ENCODE data around the gene NKIRAS1.
"Not testable (repeated sequence)": the region's sequence is repeated elsewhere in the genome, so short reads cannot be mapped to it uniquely, and the experiment has no call there.

NKIRAS1 gene

DNA sequence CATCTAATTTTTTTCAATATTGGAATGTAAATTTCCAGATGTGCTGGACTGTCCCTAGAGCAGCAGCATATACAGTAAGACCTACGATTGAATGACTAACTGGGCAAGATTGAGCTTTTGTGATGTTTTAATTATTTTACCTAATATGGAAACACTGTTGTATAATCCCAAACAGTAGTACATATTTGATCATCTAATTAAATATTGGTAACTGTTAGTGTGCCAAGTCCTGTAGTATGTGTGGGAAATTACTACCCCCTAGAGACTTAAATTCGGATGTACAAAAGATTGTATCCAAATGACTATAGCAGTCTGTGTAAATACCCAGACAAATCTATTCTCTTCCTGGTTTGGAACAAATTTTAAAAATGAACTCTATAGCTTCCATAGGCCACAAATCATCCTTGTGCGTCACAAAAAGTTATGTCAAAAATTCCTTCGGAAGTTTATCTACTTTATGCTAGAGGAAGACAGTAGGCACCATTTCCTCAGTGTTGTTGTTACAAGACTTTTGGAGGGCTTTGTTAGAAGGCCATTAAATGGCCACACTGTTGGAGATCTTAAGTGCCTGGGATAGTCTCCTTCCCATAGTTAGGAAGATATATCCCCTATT is 41.6 kb downstream of the NKIRAS1 start:
- Histone ChIP-seq H3K9me3 (ENCODE audit: control insufficient read depth in 1 of 2, low read length in 2 of 2) (no peaks in the 10 kb centered on the region), H3K27ac (ENCODE audit: low read depth, low read length) (no peak overlapping the region), H3K36me3 (ENCODE audit: control insufficient read depth in 1 of 2, insufficient read depth in 2 of 2, low read length in 2 of 2) (peaks cover 0 to 2% of the 10 kb centered on the region in 2 donors), H3K9ac (ENCODE audit: low read depth in 1 of 2, low read length in 2 of 2) (no peak overlapping the region), H3K4me3 (ENCODE audit: low read depth in 1 of 2, low read length in 2 of 2) (no peak overlapping the region), H3K4me1 (ENCODE audit: control insufficient read depth in 1 of 2, insufficient read depth in 2 of 2, low read length in 2 of 2) (peaks cover 0 to 6% of the 10 kb centered on the region in 2 donors), H3K27me3 (ENCODE audit: control insufficient read depth in 1 of 2, insufficient read depth in 2 of 2, low read length in 2 of 2) (no peaks in the 10 kb centered on the region)

DNA sequence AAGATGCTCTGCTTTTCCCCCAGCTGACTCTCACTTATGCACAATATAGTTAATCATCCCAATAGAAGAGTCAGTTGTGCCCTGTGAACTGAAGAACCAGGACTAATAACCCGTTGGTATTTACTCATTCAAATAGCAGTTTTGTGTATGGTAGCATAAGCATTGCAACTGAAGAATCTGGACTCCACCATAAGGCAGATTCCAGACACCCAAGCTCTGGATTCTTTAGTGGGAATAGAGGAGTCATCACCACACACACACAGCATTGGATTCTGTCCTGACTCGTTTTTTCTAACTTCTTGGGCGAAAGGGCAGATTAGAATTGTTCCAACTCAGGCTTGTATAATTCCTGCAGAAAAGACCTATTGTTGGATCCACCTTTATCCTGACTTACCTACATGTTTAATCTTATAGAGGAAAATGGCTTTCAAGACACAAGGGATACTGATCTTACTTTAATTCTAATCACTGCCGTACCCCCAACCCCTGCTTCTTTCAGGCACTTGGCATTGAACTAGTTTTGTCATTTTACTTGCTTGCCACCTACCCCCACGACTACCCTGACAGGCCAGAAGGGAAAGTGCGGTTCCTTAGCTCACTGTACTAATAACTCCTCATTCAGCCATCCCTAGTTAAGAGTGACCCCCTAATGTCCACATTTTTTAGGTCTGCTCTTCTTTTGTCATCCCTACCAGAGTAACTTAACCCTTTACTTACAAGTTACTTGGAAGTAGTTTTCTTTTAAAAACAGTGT is 42.3 kb downstream of the NKIRAS1 start:
- peaks cover 0 to 6% of the 10 kb centered on the region in 2 donors for H3K4me1 ChIP-seq (ENCODE audit: control insufficient read depth in 1 of 2, insufficient read depth in 2 of 2, low read length in 2 of 2)

DNA sequence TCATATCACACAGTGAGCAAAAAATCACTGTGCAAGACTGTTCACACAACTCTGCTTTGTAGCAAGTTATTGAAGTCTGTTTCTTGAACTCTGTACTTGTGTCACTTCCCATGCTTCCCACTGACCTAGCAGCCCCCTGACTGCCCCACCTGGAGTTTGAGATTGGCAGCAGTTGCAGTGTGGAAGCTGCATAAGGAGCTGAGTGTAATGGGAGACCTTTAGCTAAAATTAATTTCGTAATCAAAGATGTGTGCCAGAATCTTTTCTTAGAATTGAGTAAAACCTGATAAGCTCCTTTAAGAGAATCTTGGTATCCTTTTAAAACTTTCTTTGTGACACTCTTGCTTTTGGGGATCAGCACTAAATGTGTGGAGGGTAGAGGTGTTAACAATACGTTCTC is 42.8 kb downstream of the NKIRAS1 start:
- Histone ChIP-seq H3K9ac (ENCODE audit: low read depth in 1 of 2, low read length in 2 of 2) (no peak overlapping the region), H3K27me3 (ENCODE audit: control insufficient read depth in 1 of 2, insufficient read depth in 2 of 2, low read length in 2 of 2) (no peaks in the 10 kb centered on the region), H3K4me1 (ENCODE audit: control insufficient read depth in 1 of 2, insufficient read depth in 2 of 2, low read length in 2 of 2) (peaks cover 0 to 6% of the 10 kb centered on the region in 2 donors), H3K27ac (ENCODE audit: low read depth, low read length) (no peak overlapping the region), H3K4me3 (ENCODE audit: low read depth in 1 of 2, low read length in 2 of 2) (no peak overlapping the region), H3K36me3 (ENCODE audit: control insufficient read depth in 1 of 2, insufficient read depth in 2 of 2, low read length in 2 of 2) (no peaks in the 10 kb centered on the region), H3K9me3 (ENCODE audit: control insufficient read depth in 1 of 2, low read length in 2 of 2) (no peaks in the 10 kb centered on the region)

More for the DNA sequence above, 42.3 kb downstream of the NKIRAS1 start:
- Histone ChIP-seq H3K36me3 (ENCODE audit: control insufficient read depth in 1 of 2, insufficient read depth in 2 of 2, low read length in 2 of 2) (peaks cover 0 to under 1% of the 10 kb centered on the region in 2 donors), H3K27ac (ENCODE audit: low read depth, low read length) (no peak overlapping the region), H3K9me3 (ENCODE audit: control insufficient read depth in 1 of 2, low read length in 2 of 2) (no peaks in the 10 kb centered on the region), H3K27me3 (ENCODE audit: control insufficient read depth in 1 of 2, insufficient read depth in 2 of 2, low read length in 2 of 2) (no peaks in the 10 kb centered on the region), H3K9ac (ENCODE audit: low read depth in 1 of 2, low read length in 2 of 2) (no peak overlapping the region), H3K4me3 (ENCODE audit: low read depth in 1 of 2, low read length in 2 of 2) (no peak overlapping the region)

DNA sequence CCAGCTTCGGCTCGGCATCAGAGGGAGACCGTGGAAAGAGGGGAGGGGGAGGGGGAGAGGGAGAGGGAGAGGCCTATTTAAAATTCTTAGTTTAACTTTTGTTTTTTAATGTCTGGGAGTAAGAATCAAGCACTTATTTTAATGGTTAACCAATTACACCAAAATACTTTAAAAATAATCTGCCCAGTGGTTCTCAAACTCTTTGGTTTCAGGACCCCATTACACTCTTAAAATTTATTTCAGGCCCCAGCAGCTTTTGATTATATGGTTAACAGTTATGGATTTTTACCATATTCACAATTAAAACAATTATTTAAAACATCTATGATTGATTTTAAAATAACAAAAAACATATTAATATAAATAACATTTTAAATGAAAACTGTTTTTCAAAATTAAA is 44.5 kb downstream of the NKIRAS1 start:
- no peaks in the 10 kb centered on the region for H3K27me3 ChIP-seq (ENCODE audit: control insufficient read depth in 1 of 2, insufficient read depth in 2 of 2, low read length in 2 of 2)
- peaks cover 0 to 8% of the 10 kb centered on the region in 2 donors for H3K4me1 ChIP-seq (ENCODE audit: control insufficient read depth in 1 of 2, insufficient read depth in 2 of 2, low read length in 2 of 2)
- no peak overlapping the region for H3K4me3 ChIP-seq (ENCODE audit: low read depth in 1 of 2, low read length in 2 of 2)
- no peak overlapping the region for H3K27ac ChIP-seq (ENCODE audit: low read depth, low read length)
- no peaks in the 10 kb centered on the region for H3K9me3 ChIP-seq (ENCODE audit: control insufficient read depth in 1 of 2, low read length in 2 of 2)
- H3K9ac ChIP-seq (ENCODE audit: low read depth in 1 of 2, low read length in 2 of 2) = no peak overlapping the region
- H3K36me3 ChIP-seq (ENCODE audit: control insufficient read depth in 1 of 2, insufficient read depth in 2 of 2, low read length in 2 of 2) = no peaks in the 10 kb centered on the region

DNA sequence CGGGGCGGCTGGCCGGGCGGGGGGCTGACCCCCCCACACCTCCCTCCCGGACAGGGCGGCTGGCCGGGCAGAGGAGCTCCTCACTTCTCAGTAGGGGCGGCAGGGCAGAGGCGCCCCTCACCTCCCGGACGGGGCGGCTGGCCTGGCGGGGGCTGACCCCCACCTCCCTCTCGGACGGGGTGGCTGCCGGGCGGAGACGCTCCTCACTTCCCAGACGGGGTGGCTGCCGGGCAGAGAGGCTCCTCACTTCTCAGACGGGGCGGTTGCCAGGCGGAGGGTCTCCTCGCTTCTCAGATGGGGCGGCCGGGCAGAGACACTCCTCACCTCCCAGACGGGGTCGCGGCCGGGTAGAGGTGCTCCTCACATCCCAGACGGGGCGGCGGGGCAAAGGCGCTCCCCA is 45.4 kb downstream of the NKIRAS1 start:
- not testable (repeated sequence) for H3K4me3 ChIP-seq (ENCODE audit: low read depth in 1 of 2, low read length in 2 of 2); H3K36me3 ChIP-seq (ENCODE audit: control insufficient read depth in 1 of 2, insufficient read depth in 2 of 2, low read length in 2 of 2); H3K9me3 ChIP-seq (ENCODE audit: control insufficient read depth in 1 of 2, low read length in 2 of 2); H3K27me3 ChIP-seq (ENCODE audit: control insufficient read depth in 1 of 2, insufficient read depth in 2 of 2, low read length in 2 of 2); H3K4me1 ChIP-seq (ENCODE audit: control insufficient read depth in 1 of 2, insufficient read depth in 2 of 2, low read length in 2 of 2); H3K9ac ChIP-seq (ENCODE audit: low read depth in 1 of 2, low read length in 2 of 2); H3K27ac ChIP-seq (ENCODE audit: low read depth, low read length)

DNA sequence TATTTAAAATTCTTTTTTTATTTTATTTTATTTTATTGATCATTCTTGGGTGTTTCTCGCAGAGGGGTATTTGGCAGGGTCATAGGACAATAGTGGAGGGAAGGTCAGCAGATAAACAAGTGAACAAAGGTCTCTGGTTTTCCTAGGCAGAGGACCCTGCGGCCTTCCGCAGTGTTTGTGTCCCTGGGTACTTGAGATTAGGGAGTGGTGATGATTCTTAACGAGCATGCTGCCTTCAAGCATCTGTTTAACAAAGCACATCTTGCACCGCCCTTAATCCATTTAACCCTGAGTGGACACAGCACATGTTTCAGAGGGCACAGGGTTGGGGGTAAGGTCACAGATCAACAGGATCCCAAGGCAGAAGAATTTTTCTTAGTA is 46.1 kb downstream of the NKIRAS1 start:
- not testable (repeated sequence) for H3K36me3 ChIP-seq (ENCODE audit: control insufficient read depth in 1 of 2, insufficient read depth in 2 of 2, low read length in 2 of 2); H3K27me3 ChIP-seq (ENCODE audit: control insufficient read depth in 1 of 2, insufficient read depth in 2 of 2, low read length in 2 of 2); H3K4me3 ChIP-seq (ENCODE audit: low read depth in 1 of 2, low read length in 2 of 2); H3K9me3 ChIP-seq (ENCODE audit: control insufficient read depth in 1 of 2, low read length in 2 of 2); H3K9ac ChIP-seq (ENCODE audit: low read depth in 1 of 2, low read length in 2 of 2); H3K27ac ChIP-seq (ENCODE audit: low read depth, low read length)
- peaks cover 7 to 10% of the 10 kb centered on the region in 2 donors for H3K4me1 ChIP-seq (ENCODE audit: control insufficient read depth in 1 of 2, insufficient read depth in 2 of 2, low read length in 2 of 2)

DNA sequence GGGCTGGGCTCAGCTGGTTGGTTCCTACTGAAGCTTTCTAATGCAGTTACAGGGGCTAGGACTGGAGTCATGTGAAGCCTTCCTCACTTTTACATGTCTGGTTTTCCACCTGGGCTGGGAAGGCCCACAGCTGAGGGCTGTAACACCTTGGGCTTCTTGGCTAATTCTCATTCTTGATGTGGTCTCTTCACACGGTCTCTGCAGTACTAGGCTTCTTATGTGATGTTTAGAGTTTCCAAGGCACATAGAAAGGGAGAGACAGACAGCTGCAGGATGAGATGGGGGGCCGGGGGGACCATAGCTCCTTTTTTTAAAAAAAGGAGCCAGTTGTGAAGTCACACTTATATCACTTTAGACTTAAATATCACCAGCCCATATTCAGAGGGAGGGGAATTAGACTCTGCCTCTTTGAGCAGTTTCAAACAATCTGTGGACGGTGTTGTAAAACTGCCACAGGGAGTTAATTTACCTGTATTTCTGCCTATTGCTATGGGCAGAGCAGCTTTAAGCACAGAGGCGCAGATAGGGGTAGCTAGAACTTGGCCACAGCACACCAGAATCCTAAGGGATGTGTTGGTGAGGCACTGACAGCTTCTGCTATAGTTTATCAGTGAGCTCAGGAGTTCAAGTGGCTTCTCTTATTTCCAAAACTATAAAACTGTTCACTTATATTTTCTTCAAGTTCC is 46.7 kb downstream of the NKIRAS1 start:
- no peaks in the 10 kb centered on the region for H3K36me3 ChIP-seq (ENCODE audit: control insufficient read depth in 1 of 2, insufficient read depth in 2 of 2, low read length in 2 of 2)
- H3K4me1 ChIP-seq (ENCODE audit: control insufficient read depth in 1 of 2, insufficient read depth in 2 of 2, low read length in 2 of 2) = peaks cover 7 to 14% of the 10 kb centered on the region in 2 donors
- H3K4me3 ChIP-seq (ENCODE audit: low read depth in 1 of 2, low read length in 2 of 2) = no peak overlapping the region
- H3K9ac ChIP-seq (ENCODE audit: low read depth in 1 of 2, low read length in 2 of 2) = no peak overlapping the region
- H3K27me3 ChIP-seq (ENCODE audit: control insufficient read depth in 1 of 2, insufficient read depth in 2 of 2, low read length in 2 of 2) = no peaks in the 10 kb centered on the region
- no peak overlapping the region for H3K27ac ChIP-seq (ENCODE audit: low read depth, low read length)
- H3K9me3 ChIP-seq (ENCODE audit: control insufficient read depth in 1 of 2, low read length in 2 of 2) = no peaks in the 10 kb centered on the region

DNA sequence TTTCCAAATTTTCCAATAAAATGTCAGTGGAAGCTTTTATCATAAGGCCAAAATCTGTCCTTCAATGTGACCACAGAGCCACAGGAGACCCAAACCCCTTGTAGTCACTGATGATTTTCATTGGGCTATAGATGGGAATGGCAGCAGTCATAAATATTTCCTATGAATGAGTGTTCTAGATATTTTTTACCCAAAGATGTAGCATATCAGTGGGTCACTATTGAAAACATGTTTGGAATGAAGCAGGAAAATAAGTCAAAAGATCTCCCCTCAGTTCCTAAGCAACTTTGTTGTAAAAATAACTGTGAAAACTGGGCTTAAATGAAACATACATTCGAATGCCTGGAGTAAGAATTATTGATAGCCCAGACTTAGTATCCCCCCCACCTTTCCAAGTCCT is 49.0 kb downstream of the NKIRAS1 start:
- Histone ChIP-seq H3K27ac (ENCODE audit: low read depth, low read length) (no peak overlapping the region), H3K9me3 (ENCODE audit: control insufficient read depth in 1 of 2, low read length in 2 of 2) (no peaks in the 10 kb centered on the region), H3K36me3 (ENCODE audit: control insufficient read depth in 1 of 2, insufficient read depth in 2 of 2, low read length in 2 of 2) (no peaks in the 10 kb centered on the region), H3K4me3 (ENCODE audit: low read depth in 1 of 2, low read length in 2 of 2) (no peak overlapping the region), H3K4me1 (ENCODE audit: control insufficient read depth in 1 of 2, insufficient read depth in 2 of 2, low read length in 2 of 2) (peaks cover 7 to 14% of the 10 kb centered on the region in 2 donors), H3K9ac (ENCODE audit: low read depth in 1 of 2, low read length in 2 of 2) (no peak overlapping the region), H3K27me3 (ENCODE audit: control insufficient read depth in 1 of 2, insufficient read depth in 2 of 2, low read length in 2 of 2) (no peaks in the 10 kb centered on the region)

DNA sequence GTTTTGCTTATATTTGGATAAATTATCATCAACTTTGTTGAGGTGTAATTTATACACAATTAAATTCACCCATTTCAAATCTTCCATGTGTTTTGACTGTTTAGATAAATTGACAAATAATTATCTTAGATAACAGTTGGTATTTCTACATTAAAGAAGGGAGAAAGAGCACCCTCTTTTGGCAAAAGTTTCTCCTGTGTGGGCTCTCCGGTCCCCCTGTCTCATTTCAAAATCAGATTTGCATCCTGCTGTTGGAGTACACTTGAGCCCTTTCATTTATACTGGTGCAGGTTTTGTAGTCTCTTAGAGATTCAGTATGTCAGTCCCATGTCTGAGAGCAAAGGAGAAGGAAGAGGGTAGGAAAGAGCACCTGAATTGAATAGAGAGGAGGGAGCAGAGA is 49.4 kb downstream of the NKIRAS1 start:
- Histone ChIP-seq H3K9ac (ENCODE audit: low read depth in 1 of 2, low read length in 2 of 2) (no peak overlapping the region), H3K9me3 (ENCODE audit: control insufficient read depth in 1 of 2, low read length in 2 of 2) (no peaks in the 10 kb centered on the region), H3K4me3 (ENCODE audit: low read depth in 1 of 2, low read length in 2 of 2) (no peak overlapping the region), H3K27me3 (ENCODE audit: control insufficient read depth in 1 of 2, insufficient read depth in 2 of 2, low read length in 2 of 2) (no peaks in the 10 kb centered on the region), H3K27ac (ENCODE audit: low read depth, low read length) (no peak overlapping the region), H3K4me1 (ENCODE audit: control insufficient read depth in 1 of 2, insufficient read depth in 2 of 2, low read length in 2 of 2) (peaks cover 7 to 14% of the 10 kb centered on the region in 2 donors), H3K36me3 (ENCODE audit: control insufficient read depth in 1 of 2, insufficient read depth in 2 of 2, low read length in 2 of 2) (no peaks in the 10 kb centered on the region)

DNA sequence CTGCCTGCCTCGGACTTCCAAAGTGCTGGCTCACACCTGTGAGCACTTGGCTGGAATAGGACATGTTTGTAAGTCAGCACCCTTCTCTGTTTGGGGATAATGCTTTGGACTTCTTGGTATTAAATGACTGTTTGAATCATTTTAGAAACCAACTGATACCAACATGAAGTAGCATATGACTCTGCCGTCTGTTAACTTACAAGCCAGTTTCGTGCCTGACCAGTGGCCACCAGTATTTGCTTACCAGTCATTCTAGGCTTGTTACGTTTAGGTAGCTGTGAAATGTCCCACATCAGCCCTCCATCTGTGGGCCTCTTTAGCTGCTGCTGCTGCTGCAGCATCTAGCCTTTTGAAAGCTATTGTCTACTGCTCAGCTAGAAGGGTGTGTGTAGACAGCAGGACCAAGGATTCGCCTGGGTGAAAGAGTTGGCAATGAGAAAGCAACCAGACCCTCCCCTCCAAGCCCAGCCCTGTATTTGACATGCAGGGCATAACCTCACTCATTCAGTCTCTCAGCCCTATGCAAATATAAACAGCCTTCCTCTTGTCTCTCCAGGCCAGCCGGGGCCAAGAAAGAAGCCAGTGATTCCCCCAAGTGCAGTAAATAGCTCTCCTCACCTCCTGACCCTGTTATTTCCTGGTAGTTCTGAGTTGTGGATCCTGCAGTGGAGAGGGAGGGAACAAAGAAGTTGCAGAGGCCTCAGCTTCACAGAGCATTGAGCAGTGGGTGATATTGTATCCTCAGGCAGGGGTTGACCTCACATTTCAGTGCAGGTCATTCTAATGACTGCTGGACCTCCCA is 51.0 kb downstream of the NKIRAS1 start:
- Histone ChIP-seq H3K27ac (ENCODE audit: low read depth, low read length) (no peak overlapping the region), H3K27me3 (ENCODE audit: control insufficient read depth in 1 of 2, insufficient read depth in 2 of 2, low read length in 2 of 2) (no peaks in the 10 kb centered on the region), H3K4me3 (ENCODE audit: low read depth in 1 of 2, low read length in 2 of 2) (no peak overlapping the region), H3K9ac (ENCODE audit: low read depth in 1 of 2, low read length in 2 of 2) (no peak overlapping the region), H3K9me3 (ENCODE audit: control insufficient read depth in 1 of 2, low read length in 2 of 2) (no peaks in the 10 kb centered on the region), H3K4me1 (ENCODE audit: control insufficient read depth in 1 of 2, insufficient read depth in 2 of 2, low read length in 2 of 2) (peaks cover 7 to 14% of the 10 kb centered on the region in 2 donors), H3K36me3 (ENCODE audit: control insufficient read depth in 1 of 2, insufficient read depth in 2 of 2, low read length in 2 of 2) (no peaks in the 10 kb centered on the region)

Measured in duodenal mucosa (tissue), 2 donors.